Caki2 (cell line): ENCODE measurements around the gene MBD3L3. TPM values are rescaled to one million over a fixed set of nuclear protein-coding genes. Genes with fewer than 3 reads are reported as not detected.
A peak's percentile ranks its signal among the peaks of the same experiment; 100 is the strongest.
"Not testable (repeated sequence)": the region's sequence is repeated elsewhere in the genome, so short reads cannot be mapped to it uniquely, and the experiment has no call there.

Source experiments
- DNase-seq: peaks from one replicate; pipeline ENCODE4 v3.0.0-alpha.2; 2015; ENCODE audit warnings: low read depth
- in situ Hi-C: cut with HindIII; loops from 2 replicates; pipeline ENCODE4 v1.10.0; 2016; ENCODE audit warnings: low sequenced_read_pairs, low pct_unique_long_range_greater_than_20kb, mixed read lengths
- total RNA-seq: library from RNA; depleted of rRNA; stranded (reverse); fragments of >200 nt; shearing (Covaris generic); gene quantifications from 2 replicates; pipeline ENCODE4 v1.2.3, GENCODE V29; 2014; ENCODE audit warnings: low replicate concordance

Gene MBD3L3
- total RNA-seq, 1 experiment from 2014 or later: not detected

DNA sequence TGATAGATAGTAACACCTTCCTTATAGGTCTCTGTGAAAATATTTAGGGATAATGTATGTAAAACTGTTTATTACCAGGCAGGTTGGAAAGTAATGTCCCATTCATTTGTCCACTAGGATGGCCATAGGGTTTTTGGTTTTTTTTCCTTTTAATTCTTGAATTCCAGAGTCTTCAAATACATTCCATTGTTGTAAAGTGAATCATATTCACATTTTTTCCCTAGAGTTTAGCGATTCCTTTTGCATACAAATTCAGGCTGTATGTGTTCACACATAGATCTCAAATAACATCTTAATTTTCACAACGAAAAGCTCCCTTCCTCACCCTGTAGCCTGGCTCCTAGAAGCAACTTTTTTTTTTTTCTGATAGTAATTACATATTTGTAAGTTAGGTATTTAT lies 9.2 kb upstream of the MBD3L3 start:
- DNase-seq: no peak
- in situ Hi-C loops: no loop called here

DNA sequence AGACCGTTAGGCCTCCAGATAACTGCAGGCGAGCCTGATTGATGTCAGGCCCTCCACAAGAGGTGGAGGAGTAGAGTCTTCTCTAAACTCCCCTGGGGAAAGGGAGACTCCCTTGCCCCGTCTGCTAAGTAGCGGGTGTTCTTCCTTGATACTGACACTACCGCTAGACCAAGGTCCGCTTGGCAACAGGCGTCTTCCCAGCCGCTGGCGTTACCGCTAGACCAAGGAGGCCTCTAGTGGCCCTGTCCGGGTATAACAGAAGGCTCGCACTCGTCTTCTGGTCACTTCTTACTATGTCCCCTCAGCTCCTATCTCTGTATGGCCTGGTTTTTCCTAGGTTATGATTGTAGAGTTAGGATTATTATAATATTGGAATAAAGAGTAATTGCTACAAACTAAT lies 8.6 kb upstream of the MBD3L3 start:
- in situ Hi-C loops, DNase-seq: not testable (repeated sequence)

- in situ Hi-C loops: no loop called here
- DNase-seq: no peak
Observed at GRCh38 chr19:7063764-7064418, 5.4 kb upstream of the MBD3L3 start.

DNA sequence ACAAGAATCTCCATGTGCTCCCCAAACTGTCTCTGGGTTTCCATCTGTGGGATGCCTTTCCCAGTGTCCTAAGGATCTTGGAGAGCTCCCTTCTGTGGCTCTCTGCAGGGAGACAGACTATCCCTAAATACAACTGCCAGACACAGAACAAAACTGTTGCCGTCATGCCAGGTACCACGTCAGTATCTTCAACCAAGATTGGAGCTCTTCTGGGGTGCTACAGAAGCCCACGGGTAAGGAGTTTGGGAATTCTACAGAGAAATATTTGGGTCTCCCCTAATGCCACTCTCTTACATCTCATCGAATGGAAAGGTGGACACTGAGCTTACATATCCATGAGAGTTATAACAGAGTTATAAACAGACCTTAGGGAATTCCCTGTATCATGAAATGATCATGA lies 4.9 kb upstream of the MBD3L3 start:
- DNase-seq: no peak
- in situ Hi-C loops: no loop called here

GRCh38 chr19:7059977-7060376 lies 1.5 kb upstream of the MBD3L3 start:
- in situ Hi-C loops, DNase-seq: not testable (repeated sequence)

GRCh38 chr19:7056371-7056770 lies 2.1 kb downstream of the MBD3L3 start:
- DNase-seq, in situ Hi-C loops: not testable (repeated sequence)

GRCh38 chr19:7055679-7056078 lies 2.8 kb downstream of the MBD3L3 start:
- in situ Hi-C loops, DNase-seq: not testable (repeated sequence)

- DNase-seq, in situ Hi-C loops: not testable (repeated sequence)
Observed at GRCh38 chr19:7054635-7055368, 3.7 kb downstream of the MBD3L3 start.

DNA sequence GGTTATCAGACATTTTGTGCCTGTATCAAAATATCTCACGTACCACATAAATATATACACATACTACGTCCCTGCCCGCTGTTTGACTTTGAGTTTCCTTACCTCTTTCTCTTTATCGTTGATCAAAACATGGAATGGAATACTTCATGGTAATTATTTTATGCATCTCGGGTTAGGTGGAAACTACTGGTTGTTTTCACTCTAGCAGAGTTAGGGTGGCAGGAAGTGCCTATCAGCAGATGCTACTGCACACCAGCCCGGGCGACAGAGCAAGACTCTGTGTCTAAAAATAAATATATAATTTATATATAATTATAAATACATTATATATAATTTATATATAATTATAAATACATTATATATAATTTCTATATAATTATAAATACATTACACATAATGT lies 5.6 kb downstream of the MBD3L3 start:
- in situ Hi-C loops: not testable (repeated sequence)

DNA sequence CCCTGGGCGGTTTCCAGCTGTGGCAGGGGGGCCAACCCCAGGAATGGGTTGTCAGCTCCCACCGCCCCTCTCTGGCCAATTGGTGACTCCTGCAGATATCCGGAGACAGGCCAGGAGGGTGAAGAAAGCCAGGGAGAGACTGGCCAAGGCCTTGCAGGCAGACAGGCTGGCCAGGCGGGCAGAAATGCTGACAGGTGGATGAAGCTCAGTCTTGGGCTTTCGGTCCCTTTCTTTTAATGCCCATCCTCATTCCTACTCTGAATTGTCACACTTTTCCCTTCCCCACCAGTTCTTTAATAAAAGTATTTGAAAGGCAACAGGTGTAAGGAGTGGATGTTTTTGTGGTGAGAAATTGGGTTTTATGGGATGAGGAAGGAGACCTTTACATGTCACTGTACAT lies 7.1 kb downstream of the MBD3L3 start:
- DNase-seq, in situ Hi-C loops: not testable (repeated sequence)

More for the DNA sequence above, 5.6 kb downstream of the MBD3L3 start:
- not testable (repeated sequence) for DNase-seq

DNA sequence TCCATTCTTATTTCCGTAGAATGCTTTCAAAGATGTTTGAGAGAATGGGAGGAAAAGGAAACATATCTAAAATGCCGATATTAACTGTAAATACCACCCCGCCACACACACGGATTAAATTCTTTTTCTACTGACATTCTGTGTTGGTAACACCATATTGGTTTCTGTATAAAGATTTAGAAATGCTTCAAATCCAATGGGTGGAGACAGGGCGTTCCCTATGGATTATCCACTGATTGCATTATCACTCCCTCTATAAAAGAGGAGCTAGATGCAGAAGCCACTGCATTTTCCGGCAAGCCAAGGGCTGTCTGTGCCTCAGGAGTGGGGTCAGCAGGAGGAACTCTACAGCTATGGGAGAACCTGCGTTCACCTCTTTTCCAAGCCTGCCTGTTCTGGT lies 9.5 kb downstream of the MBD3L3 start, which contains the start of gene MBD3L2:
Gene MBD3L2, plus strand, starts transcription at position 301 of the 400 bp plus-strand sequence. Its CDS starts 53 bp downstream, at position 354.
- in situ Hi-C loops, DNase-seq: not testable (repeated sequence)

GRCh38 chr19:7041563-7041962 lies 16.9 kb downstream of the MBD3L3 start:
- in situ Hi-C loops, DNase-seq: not testable (repeated sequence)

DNA sequence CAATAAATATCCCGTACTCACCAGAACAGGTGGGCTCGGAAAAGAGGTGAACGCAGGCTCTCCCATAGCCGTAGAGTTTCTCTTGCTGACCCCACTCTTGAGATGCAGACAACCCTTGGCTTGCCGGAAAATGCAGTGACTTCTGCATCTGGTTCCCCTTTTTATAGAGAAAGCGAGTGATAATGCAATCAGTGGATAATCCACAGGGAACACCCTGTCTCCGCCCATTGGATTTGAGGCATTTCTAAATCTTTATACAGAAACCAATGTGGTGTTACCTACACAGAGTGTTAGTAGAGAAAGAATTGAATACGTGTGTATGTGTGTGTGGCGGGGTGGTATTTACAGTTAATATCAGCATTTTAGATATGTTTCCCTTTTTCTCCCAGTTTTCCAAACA lies 18.4 kb downstream of the MBD3L3 start, which contains the start of gene MBD3L4:
Gene MBD3L4, minus strand, starts transcription at position 101 of the 400 bp plus-strand sequence. Its CDS starts 35 bp downstream, at position 66.
- DNase-seq, in situ Hi-C loops: not testable (repeated sequence)

GRCh38 chr19:7030278-7030677 lies 28.2 kb downstream of the MBD3L3 start, which contains the start of gene MBD3L5:
Gene MBD3L5, plus strand, starts transcription at chr19:7030578. Its CDS starts 34 bp downstream, at chr19:7030612.
- DNase-seq, in situ Hi-C loops: not testable (repeated sequence)

DNA sequence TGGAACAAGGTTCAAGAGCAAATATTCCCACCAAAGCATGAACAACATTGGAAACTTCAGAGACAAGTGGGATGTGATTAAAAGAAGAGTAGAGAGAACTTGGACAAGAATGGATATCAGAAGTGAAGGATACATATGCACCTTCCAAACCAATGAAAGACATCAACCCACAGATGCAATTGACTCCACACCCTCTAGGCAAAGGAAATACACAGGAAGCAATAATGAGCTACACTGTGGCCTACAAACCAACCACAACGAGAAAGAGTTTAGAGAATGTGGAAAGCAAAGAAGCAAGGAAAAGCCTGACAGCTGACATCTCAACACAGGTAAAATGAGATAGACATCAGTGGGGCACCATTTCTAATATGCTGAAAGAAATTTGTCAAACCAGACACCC lies 29.7 kb downstream of the MBD3L3 start:
- in situ Hi-C loops: not testable (repeated sequence)

DNA sequence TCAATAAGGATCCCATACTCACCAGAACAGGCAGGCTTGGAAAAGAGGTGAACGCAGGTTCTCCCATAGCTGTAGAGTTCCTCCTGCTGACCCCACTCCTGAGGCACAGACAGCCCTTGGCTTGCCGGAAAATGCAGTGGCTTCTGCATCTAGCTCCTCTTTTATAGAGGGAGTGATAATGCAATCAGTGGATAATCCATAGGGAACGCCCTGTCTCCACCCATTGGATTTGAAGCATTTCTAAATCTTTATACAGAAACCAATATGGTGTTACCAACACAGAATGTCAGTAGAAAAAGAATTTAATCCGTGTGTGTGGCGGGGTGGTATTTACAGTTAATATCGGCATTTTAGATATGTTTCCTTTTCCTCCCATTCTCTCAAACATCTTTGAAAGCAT lies 37.1 kb downstream of the MBD3L3 start, which contains the start of gene MBD3L2B:
Gene MBD3L2B, minus strand, starts transcription at position 101 of the 400 bp plus-strand sequence. Its CDS starts 34 bp downstream, at position 67.
- DNase-seq, in situ Hi-C loops: not testable (repeated sequence)

More for the DNA sequence above, 29.7 kb downstream of the MBD3L3 start:
- DNase-seq: not testable (repeated sequence)

DNA sequence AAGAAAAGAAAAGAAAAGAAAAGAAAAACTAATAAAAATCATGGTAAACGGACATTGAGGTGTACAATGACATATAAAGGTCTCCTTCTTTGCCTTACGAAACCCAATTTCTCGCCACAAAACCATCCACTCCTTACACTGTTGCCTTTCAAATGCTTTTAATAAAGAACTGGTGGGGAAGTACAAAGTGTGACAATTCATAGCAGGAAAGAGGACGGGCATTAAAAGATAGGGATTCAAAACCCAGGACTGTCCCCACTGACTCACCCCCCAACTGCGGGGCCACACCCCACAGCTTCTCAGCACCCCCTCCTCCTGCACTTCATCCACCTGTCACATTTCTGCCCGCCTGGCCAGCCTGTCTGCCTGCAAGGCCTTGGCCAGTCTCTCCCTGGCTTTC lies 39.6 kb downstream of the MBD3L3 start:
- DNase-seq: no peak
- in situ Hi-C loops: no loop called here

- in situ Hi-C loops: no loop called here
- DNase-seq: peak; percentile 43
Observed at GRCh38 chr19:7013678-7014077, 44.8 kb downstream of the MBD3L3 start.
